Skeletal muscle tissue (tissue), 4 donors: Measurements from ENCODE around the gene P4HB. TPM values are rescaled to one million over a fixed set of nuclear protein-coding genes. Genes with fewer than 3 reads are reported as not detected.
A peak's percentile ranks its signal among the peaks of the same experiment; 100 is the strongest.

ENCODE experiments used
- H3K27ac ChIP-seq: one replicate; pipeline ENCODE4 v1.7.0; 2013; ENCODE audit warnings: mild to moderate bottlenecking, low read depth, low read length, inconsistent platforms
- H3K27me3 ChIP-seq, 3 donors: one replicate each; pipeline ENCODE4 v1.7.0; 2013; ENCODE audit warnings: low read length in 3 of 3; ENCODE audit not compliant: control insufficient read depth in 3 of 3, insufficient read depth in 3 of 3
- H3K36me3 ChIP-seq, 3 donors: one replicate each; pipeline ENCODE4 v1.7.0; 2013; ENCODE audit warnings: low read length in 3 of 3; ENCODE audit not compliant: control insufficient read depth in 3 of 3, insufficient read depth in 3 of 3
- H3K4me1 ChIP-seq, 3 donors: one replicate each; pipeline ENCODE4 v1.7.0; 2013; ENCODE audit warnings: low read length in 3 of 3, mild to moderate bottlenecking in 3 of 3; ENCODE audit not compliant: control insufficient read depth in 3 of 3, insufficient read depth in 3 of 3
- H3K4me3 ChIP-seq, 3 donors: one replicate each; pipeline ENCODE4 v1.7.0; 2013; ENCODE audit warnings: low read length in 3 of 3
- H3K9ac ChIP-seq, 3 donors: one replicate each; pipeline ENCODE4 v1.7.0; 2013; ENCODE audit warnings: low read length in 3 of 3, mild to moderate bottlenecking in 3 of 3, moderate library complexity in 2 of 3, low read depth in 1 of 3
- H3K9me3 ChIP-seq, 3 donors: one replicate each; pipeline ENCODE4 v1.7.0; 2013; ENCODE audit warnings: low read length in 3 of 3; ENCODE audit not compliant: control insufficient read depth in 3 of 3
- total RNA-seq: library from RNA; depleted of rRNA; stranded (reverse); fragments of >200 nt; gene quantifications from one replicate; pipeline ENCODE4 v1.2.3, GENCODE V29; 2014
- donor health status: Osteomylitis.

Gene P4HB
- total RNA-seq, 1 donor from 2014 or later, result 264 TPM

DNA sequence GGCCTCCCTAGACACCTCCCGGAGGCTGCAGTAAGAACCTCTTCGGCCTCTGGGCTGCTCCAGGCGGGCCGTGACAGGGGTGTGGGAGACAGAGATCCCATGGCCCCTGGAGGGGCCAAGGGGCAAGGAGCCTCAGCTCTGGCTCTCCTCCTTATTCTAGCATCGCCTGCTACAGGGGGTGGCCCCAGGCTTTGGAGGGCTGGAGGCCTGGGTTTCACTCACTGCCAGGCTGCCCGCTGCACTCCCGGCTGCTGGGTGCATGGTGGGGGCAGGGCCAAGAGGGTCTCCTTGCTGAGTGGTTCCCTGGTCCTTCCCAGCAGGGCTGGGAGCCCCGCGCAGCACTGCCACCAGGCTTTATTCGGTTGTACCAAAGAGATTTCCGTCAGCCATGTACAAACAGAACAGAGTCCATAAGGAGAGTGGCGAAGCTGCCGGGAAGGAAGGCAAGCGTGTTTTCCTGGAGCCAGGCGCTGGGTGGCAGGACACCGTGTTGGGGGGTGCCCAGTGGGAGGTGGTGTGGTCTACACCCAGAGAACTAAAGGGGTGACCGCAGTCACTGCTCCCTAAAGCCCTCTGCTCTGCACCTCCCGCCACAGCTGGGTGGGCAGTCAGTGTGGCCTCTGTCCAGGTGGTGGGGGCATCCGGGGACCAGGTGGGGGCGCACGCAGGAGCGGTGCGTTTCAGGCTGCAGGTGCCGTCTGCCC lies 43.7 kb upstream of the P4HB start:
- peaks cover 14 to 26% (median 24%) of the 10 kb centered on the region in 3 donors for H3K4me1 ChIP-seq
- H3K9me3 ChIP-seq, result no peaks in the 10 kb centered on the region
- peaks cover 0 to 2% (median 0%) of the 10 kb centered on the region in 3 donors for H3K27me3 ChIP-seq
- no peak overlapping the region for H3K9ac ChIP-seq
- peaks cover 17 to 39% (median 24%) of the 10 kb centered on the region in 3 donors for H3K36me3 ChIP-seq
- H3K4me3 ChIP-seq, result no peak overlapping the region
- H3K27ac ChIP-seq, result no peak overlapping the region

- no peak overlapping the region for H3K27ac ChIP-seq
- peaks cover 14 to 25% (median 24%) of the 10 kb centered on the region in 3 donors for H3K4me1 ChIP-seq
- H3K9me3 ChIP-seq, result no peaks in the 10 kb centered on the region
- H3K4me3 ChIP-seq, result no peak overlapping the region
- H3K36me3 ChIP-seq, result peaks cover 22 to 45% (median 26%) of the 10 kb centered on the region in 3 donors
- no peak overlapping the region for H3K9ac ChIP-seq
- H3K27me3 ChIP-seq, result peaks cover 0 to 2% (median 0%) of the 10 kb centered on the region in 3 donors
Measured at GRCh38 chr17:81903415-81903831, 43.1 kb upstream of the P4HB start.

DNA sequence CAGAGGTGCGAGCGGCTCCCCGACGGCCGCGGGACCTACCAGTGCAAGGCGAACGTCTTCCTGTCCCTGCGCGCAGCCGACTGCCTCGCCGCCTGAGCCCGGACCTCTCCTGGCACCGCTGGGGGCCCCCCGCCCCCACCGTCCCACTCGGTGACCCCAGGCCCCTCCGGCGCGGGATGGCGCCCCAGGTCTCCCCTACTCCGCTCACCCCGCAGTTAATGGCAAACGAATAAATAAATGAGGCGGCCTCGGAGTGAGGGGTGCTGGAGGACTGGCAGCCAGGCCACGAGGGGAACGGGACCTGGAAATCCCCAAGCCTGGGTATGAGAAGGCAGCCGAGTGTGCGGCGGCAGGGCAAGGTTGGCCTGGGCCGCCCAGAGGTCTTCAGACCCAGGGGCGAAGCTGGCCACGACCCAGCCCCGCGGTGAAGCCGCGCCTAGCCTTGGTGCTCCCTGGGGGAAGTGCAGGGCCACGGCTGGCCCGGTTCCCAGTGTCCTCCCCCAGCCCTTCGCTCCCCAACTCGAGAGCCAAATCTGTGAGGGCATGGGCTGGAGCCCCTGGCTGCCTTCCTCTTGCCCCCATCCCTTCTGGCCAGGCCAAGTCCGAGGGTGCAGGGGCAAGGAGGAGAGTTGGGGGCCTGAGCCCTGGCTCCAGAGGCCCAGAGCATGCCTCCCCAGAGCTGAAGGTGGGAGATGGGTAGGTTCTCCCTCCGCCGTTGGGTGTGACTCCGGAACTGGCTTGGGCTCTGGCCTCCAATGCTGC lies 42.5 kb upstream of the P4HB start:
- peaks cover 13 to 22% (median 20%) of the 10 kb centered on the region in 3 donors for H3K4me1 ChIP-seq
- H3K36me3 ChIP-seq, result peaks cover 28 to 49% (median 32%) of the 10 kb centered on the region in 3 donors
- no peak overlapping the region for H3K4me3 ChIP-seq
- H3K9ac ChIP-seq, result peak overlapping the region in 1 of 3 donors; percentile 25
- peaks cover 0 to 2% (median 0%) of the 10 kb centered on the region in 3 donors for H3K27me3 ChIP-seq
- H3K27ac ChIP-seq, result no peak overlapping the region
- no peaks in the 10 kb centered on the region for H3K9me3 ChIP-seq

DNA sequence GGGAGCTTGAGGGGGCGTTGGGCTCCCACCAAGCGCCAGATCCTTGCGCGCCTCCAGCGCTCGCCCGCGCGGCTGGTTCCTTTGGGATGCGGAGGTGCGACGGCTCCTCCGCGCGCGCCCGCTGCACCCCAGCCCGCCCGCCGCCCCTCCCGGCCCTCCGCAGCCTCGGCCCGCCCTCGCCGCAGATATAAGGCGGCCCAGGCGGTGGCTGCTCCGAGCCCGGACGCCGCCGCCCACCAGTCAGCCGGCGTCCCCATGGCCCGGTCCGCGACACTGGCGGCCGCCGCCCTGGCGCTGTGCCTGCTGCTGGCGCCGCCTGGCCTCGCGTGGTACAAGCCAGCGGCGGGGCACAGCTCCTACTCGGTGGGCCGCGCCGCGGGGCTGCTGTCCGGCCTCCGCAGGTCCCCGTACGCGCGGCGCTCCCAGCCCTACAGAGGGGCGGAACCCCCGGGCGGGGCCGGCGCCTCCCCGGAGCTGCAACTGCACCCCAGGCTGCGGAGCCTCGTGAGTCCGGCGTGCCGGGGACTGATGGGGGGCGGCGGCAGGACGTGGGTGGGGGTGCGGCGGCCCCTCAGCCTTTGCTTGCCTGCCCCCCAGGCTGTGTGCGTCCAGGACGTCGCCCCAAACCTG lies 41.8 kb upstream of the P4HB start, which contains the start of gene NPB:
Gene NPB (plus strand): TSS at position 216 of the 630 bp plus-strand sequence. CDS start 40 bp downstream, at position 256.
- Histone ChIP-seq H3K36me3 (peaks cover 30 to 51% (median 37%) of the 10 kb centered on the region in 3 donors), H3K27ac (no peak within 1 kb of the TSS), H3K4me1 (peaks cover 8 to 16% (median 13%) of the 10 kb centered on the region in 3 donors), H3K27me3 (peaks cover 0 to 2% (median 0%) of the 10 kb centered on the region in 3 donors), H3K9ac (peak within 1 kb of the TSS in 1 of 3 donors; percentile 60), H3K4me3 (peak within 1 kb of the TSS in 1 of 3 donors; percentile 27), H3K9me3 (no peaks in the 10 kb centered on the region)

DNA sequence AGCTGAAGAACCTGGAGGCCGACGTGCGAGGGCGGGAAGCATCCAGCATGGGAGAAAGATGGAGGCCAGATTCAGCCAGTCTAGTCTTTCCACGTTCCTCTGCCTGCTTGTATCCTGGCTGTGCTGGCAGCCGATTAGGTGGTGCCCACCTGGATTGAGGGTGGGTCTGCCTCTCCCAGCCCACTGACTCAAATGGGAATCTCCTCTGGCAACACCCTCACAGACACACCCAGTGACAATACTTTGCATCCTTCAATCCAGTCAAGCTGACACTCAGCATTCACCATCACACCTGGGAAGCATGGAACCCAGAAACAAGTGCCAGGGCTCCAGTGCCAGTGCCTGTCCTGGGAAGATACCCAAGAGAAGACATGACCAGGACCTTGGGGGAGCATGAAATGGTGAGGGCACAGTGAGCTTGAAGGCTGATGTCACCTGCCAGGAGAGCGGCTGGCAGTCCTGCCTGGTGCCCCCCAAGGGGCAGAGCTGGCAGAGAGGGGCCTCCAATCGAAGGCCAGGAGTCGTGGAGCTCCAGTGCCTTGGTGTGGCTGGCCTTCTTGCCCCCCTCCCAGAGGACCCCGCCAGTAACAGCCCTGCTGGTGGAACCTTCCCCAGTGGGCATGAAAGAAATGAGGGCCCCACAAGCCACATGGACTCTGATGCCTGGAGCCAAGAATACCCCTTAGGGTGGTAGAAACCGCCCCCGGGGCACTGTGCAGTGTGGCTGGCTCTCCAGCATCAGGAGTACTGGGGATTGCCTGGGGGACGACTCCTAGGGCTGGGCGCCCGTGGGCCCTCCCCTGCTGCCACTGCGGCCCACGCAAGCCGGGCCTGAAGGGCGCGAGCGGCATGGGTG lies 41.1 kb upstream of the P4HB start:
- Histone ChIP-seq H3K4me3 (no peak overlapping the region), H3K9me3 (no peaks in the 10 kb centered on the region), H3K9ac (peak overlapping the region in 1 of 3 donors; percentile 50), H3K36me3 (peaks cover 32 to 51% (median 39%) of the 10 kb centered on the region in 3 donors), H3K27ac (no peak overlapping the region), H3K4me1 (peaks cover 2 to 10% (median 6%) of the 10 kb centered on the region in 3 donors), H3K27me3 (peaks cover 0 to 2% (median 0%) of the 10 kb centered on the region in 3 donors)

DNA sequence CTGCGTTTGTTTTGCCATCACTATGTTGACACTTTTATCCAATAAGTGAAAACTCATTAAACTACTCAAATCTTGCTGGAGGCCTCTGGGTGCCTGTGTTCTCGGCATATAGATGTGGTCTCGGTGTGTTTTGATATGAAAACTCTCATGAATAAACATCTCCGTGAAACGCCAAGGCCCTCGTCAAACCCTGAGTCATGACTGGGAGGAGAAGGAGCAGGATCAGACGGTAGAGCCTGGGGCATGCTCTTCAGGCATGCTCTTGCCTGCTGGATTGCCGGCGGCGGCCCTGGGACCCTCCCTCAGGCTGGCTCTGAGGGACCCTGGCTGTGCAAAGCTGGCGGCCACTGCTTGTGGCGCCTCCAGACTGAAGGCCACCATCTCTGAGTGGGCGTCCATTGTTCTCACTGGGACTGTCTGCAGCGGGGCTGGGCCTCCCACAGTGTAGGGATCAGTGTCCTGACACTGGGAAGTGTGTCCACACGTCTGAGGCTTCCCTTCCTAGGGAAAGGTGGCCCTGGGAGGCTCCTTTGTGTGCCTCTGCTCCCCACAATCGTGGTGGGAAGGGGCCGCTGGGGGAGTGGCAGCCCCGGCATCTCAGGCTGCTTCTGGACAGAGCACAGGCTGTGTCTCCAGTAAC lies 40.0 kb upstream of the P4HB start:
- Histone ChIP-seq H3K4me1 (peaks cover 2 to 10% (median 5%) of the 10 kb centered on the region in 3 donors), H3K27me3 (peaks cover 0 to 2% (median 0%) of the 10 kb centered on the region in 3 donors), H3K27ac (no peak overlapping the region), H3K9ac (no peak overlapping the region), H3K36me3 (peaks cover 39 to 53% (median 45%) of the 10 kb centered on the region in 3 donors), H3K9me3 (no peaks in the 10 kb centered on the region), H3K4me3 (no peak overlapping the region)

- no peaks in the 10 kb centered on the region for H3K9me3 ChIP-seq
- peaks cover 0 to 2% (median 0%) of the 10 kb centered on the region in 3 donors for H3K27me3 ChIP-seq
- peaks cover 2 to 10% (median 5%) of the 10 kb centered on the region in 3 donors for H3K4me1 ChIP-seq
- H3K27ac ChIP-seq, result no peak overlapping the region
- H3K4me3 ChIP-seq, result no peak overlapping the region
- no peak overlapping the region for H3K9ac ChIP-seq
- peaks cover 42 to 49% (median 42%) of the 10 kb centered on the region in 3 donors for H3K36me3 ChIP-seq
Measured at GRCh38 chr17:81899514-81900166, 39.3 kb upstream of the P4HB start.

GRCh38 chr17:81898885-81899284 lies 38.5 kb upstream of the P4HB start:
- Histone ChIP-seq H3K27me3 (peaks cover 0 to 2% (median 0%) of the 10 kb centered on the region in 3 donors), H3K36me3 (peaks cover 42 to 46% (median 44%) of the 10 kb centered on the region in 3 donors), H3K4me1 (peaks cover 2 to 10% (median 5%) of the 10 kb centered on the region in 3 donors), H3K9ac (no peak overlapping the region), H3K27ac (no peak overlapping the region), H3K4me3 (no peak overlapping the region), H3K9me3 (no peaks in the 10 kb centered on the region)
